A204.1 (cell line): Measurements from ENCODE around the gene COA1.
"Not testable (repeated sequence)": the region's sequence is repeated elsewhere in the genome, so short reads cannot be mapped to it uniquely, and the experiment has no call there.

Experiments
- FAIRE-seq: peaks from 2 replicates; lab custom pipeline; 2012; peaks lifted over from hg19 to GRCh38; lab: Jason Lieb, UNC

Gene COA1

GRCh38 chr7:43758029-43758821, 28.9 kb upstream of the COA1 start, which contains the start of gene BLVRA:
TSS of gene BLVRA (plus strand) at chr7:43758680. CDS start at chr7:43771159, 12,479 bp downstream.
- FAIRE-seq, result no peak

DNA sequence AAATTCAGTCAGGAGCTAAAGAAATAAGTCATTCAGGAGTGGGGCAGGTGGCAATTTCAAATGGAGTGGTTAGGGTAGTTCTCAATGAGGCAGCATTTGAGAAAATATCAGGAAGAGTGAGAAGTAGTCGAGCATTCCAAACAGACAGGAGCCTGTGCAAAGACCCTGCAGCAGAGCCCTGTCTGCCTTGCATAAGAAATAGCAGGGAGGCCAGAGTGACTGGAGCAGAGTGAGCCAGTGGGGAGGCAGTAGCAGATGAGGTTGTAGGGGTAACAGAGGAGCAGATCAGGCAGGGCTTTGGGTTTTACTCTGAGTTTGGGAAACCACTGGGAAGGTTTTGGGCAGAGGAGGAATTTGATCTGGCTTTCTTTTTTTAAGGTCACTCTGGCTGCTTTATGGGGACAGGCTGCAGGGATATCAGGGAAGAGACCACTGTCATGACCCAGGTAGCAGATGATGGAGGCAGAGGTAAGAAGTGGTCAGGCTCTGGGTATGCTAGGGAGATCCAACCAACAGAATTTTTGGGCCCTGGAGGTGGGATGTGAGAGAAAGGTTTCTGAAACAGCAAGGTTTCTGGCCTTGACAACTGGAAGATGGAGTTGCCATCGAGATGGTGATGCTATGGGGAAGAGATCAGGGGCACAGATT, 27.9 kb upstream of the COA1 start:
- no peak for FAIRE-seq

GRCh38 chr7:43756368-43757072, 27.2 kb upstream of the COA1 start:
- no peak for FAIRE-seq

- FAIRE-seq, result no peak
Measured at GRCh38 chr7:43754596-43754995, 25.3 kb upstream of the COA1 start.

GRCh38 chr7:43753843-43754242, 24.5 kb upstream of the COA1 start:
- FAIRE-seq, result no peak

DNA sequence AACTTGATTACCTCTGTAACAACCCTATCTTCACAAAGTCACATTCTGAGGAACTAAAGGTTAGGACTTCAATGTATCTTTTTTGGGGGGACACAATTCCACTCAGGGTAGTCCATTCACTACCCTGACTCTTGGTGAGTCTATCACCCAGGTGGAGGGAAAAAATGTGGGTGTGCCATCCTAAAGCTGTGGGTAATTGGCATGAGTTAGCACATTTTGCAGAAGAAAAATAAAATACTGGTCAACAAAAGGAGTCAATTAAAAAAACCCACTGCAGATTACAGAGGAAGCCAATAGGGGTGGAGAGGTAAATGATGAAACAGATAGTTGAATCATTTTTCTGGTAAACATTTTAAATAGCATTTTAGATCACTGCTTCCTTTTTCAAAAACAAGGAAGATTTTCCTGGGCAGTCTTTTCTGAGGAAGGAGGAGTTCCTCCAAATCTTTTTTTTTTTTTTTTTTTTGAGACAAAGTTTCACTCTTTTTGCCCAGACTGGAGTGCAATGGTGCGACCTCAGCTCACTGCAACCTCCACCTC, 24.0 kb upstream of the COA1 start:
- no peak for FAIRE-seq

DNA sequence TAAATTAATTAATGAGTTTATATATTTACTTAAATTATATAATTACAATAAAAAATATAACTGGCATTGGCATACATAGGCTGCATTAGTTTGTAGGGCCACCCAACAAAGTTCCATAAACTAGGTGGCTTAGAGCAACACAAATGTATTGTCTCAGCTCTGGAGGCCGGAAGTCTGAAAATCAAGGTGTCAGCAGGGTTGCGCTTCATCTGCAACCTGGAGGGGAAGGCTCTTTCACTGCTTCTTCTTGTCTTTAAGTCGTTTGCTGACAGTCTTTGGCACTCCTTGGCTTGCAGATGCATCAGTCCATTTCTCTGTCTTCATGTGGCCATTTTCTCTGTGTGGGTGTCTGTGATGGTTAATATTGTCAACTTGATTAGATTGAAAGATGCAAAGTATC, 23.1 kb upstream of the COA1 start:
- no peak for FAIRE-seq

DNA sequence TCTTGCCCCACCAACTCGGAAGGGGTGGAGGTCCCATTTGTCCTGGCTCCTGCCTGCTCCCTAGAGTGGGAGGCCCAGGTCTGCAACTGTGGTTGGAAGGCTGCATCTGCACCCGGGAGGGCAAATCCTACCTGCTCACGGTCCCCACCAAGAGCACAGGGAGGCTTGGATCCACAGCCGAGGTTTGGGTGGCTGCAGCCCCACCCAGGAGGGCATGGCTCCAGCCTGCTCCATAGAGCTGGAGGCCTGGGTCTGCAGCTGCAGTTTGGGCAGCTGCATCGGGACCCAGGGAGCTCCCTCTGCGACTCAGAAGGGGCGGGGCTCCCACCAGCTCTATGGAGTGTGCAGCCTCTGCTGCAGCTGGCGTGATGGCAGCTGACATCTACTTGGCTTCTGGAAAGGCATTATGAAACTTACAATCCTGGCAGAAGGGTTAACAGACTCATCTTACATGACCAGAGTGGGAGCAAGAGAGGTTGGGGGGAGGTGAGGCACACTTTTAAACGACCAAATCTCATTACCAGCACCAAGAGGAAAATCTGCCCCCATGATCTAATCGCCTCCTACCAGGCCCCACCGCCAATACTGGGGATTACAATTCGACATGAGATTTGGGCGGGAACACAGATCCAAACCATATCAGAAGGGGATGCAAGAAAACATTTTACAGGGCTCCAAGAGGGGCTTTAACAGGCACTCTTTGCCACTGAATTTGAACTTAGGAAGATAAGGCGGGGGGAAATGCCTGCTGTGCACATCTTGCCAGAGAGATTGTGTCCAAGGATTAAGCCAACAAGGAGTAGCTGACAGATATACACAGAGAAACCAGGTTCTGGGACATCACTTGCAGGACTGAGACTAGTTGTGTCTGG, 20.9 kb upstream of the COA1 start:
- FAIRE-seq, result no peak

- no peak for FAIRE-seq
Measured at GRCh38 chr7:43749383-43749940, 20.1 kb upstream of the COA1 start.

DNA sequence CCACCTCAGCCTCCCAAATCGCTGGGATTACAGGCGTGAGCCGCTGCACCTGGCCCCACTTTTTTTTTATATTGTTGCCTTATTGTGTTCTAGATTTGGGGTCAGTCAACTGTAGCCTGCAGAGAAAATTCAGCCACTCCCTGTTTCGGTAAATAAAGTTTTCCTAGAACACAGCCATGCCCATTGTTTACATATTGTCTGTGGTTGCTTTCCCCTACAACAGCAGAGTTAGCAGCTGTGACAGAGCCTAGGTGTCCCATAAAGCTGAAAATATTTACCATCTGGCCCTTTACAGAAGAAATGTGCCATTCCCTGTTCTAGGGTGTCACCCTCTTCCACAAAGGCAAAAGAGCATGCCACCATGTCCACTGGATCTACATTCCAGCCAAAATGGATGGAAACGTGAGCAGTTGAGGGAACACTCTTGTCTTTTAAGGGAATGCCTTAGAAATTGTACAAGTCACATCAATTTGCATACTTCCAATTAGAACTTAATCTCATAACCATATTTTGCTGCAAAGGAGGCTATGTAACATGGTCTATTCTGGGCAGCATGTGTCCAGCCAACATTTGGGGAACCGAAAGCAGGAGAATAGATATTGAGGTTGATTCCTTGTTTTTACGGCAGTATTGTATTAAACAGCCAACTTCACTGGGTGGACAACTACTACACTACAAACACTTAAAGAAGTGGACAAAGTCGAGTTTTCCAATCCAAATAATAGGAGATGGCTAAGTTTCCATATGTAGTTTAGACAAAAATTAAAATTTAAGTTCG, 18.2 kb upstream of the COA1 start:
- no peak for FAIRE-seq

DNA sequence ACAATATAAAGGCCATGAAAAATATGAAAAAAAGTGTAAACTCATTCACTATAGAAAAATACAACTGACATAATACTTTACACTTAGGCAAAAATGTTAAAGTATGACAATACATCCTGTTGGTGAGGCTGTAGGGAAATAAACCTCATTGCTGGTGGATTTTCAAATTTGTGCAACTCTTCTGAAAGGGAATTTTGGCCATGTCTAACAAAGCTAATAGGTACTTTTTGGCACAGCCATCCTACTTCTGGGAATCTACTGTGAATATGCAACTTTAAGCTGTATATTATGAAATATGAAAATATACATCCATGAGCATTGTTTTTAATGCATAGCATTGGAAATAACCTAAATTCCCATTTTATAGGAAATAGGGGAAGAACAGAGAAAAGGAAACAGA, 13.4 kb upstream of the COA1 start:
- no peak for FAIRE-seq

- FAIRE-seq, result no peak
Measured at GRCh38 chr7:43737467-43738127, 8.3 kb upstream of the COA1 start.

- no peak for FAIRE-seq
Measured at GRCh38 chr7:43735802-43736603, 6.7 kb upstream of the COA1 start.

DNA sequence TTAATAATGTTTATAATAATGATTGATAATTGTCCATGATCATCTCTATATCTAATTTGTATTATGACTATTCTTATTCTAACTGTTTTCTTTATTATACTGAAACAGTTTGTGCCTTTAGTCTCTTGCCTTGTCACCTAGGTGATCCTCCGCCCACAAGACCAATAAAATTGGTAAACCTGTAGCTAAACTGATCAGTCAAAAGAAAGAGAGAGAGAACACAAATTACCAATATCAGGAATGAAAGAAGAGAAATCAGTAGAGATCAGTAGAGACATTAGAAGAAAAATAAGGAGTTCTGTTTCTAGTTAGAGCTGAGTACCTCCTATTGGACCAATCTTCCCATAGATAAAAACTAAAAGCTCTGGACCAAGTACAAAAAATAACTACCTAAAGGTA, 6.1 kb upstream of the COA1 start:
- no peak for FAIRE-seq

DNA sequence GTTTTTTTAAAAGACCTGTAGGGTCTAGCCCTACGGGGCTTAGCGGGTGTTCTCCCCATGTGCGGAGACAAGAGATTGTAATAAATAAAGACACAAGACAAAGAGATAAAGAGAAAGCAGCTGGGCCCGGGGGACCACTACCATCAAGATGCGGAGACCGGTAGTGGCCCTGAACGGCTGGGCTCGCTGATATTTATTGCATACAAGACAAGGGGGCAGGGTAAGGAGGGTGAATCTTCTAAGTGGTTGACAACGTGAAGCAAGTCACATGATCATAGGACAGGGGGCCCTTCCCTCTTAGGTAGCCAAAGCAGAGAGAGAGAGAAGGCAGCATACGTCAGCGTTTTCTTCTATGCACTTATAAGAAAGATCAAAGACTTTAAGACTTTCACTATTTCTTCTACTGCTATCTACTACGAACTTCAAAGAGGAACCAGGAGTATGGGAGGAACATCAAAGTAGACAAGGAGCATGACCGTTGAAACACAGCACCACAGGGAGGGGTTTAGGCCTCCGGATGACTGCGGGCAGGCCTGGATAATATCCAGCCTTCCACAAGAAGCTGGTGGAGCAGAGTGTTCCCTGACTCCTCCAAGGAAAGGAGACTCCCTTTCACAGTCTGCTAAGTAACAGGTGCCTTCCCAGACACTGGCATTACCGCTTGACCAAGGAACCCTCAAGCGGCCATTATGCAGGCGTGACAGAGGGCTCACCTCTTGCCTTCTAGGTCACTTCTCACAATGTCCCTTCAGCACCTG, 5.4 kb upstream of the COA1 start:
- not testable (repeated sequence) for FAIRE-seq

DNA sequence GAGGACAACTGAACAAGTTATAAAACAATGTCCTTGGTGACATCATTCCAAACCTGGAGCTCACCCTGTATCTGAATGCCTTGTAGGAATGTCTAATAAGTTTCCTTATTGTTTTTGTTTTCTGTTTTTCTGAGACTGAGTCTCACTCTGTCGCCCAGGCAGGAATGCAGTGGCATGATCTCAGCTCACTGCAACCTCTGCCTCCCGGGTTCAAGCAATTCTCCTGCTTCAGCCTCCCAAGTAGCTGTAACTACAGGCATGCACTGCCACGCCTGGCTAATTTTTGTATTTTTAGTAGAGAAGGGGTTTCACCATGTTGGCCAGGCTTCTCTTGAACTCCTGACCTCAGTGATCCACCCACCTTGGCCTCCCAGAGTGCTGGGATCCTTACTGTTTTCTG, 2.2 kb upstream of the COA1 start:
- not testable (repeated sequence) for FAIRE-seq

GRCh38 chr7:43729924-43730248, 563 bp upstream of the COA1 start:
- FAIRE-seq, result no peak

- FAIRE-seq, result no peak
Measured at GRCh38 chr7:43727494-43727893, 1.8 kb downstream of the COA1 start.

DNA sequence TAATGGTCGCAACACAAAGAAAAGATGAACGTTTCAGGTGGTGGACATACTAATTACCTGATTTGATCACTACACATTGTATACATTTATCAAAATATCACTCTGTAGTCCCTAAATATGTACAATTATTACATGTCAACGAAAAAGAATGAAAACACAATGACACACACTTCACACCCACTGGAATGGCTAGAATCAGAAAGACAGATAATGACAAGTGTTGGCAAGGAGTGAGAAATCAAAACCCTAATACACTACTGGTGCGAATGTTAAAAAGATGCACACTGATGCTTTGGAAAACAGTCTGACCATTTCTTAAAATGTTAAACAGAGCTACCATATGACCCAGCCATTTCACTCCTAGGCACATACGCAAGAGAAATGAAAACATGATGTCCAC, 2.3 kb downstream of the COA1 start:
- no peak for FAIRE-seq
